BLaER1 treated with 17β-estradiol and CSF1 and Interleukin-3, amounts not matched to agents 10 nM and 100 nM (cell line): ENCODE results near the gene IQCN.
A peak's percentile ranks its signal among the peaks of the same experiment; 100 is the strongest.

Source experiments
- H3K27ac ChIP-seq, 11 experiments: shearing (Covaris generic); formaldehyde crosslinking; 2 replicates each; pipeline ENCODE4 v1.8.1; 2022
- H3K27me3 ChIP-seq, 11 experiments: shearing (Covaris generic); formaldehyde crosslinking; 2 replicates each; pipeline ENCODE4 v1.8.1; 2022
- H3K36me3 ChIP-seq, 11 experiments: shearing (Covaris generic); formaldehyde crosslinking; 2 replicates each; pipeline ENCODE4 v1.8.1; 2022
- H3K4me1 ChIP-seq, 10 experiments: shearing (Covaris generic); formaldehyde crosslinking; 2 replicates each; pipeline ENCODE4 v1.8.1; 2022
- H3K4me2 ChIP-seq, 11 experiments: shearing (Covaris generic); formaldehyde crosslinking; 2 replicates each; pipeline ENCODE4 v1.8.1; 2022
- H3K4me3 ChIP-seq, 10 experiments: shearing (Covaris generic); formaldehyde crosslinking; 2 replicates each; pipeline ENCODE4 v1.8.1; 2022
- H3K9ac ChIP-seq, 11 experiments: shearing (Covaris generic); formaldehyde crosslinking; 2 replicates each; pipeline ENCODE4 v1.8.1; 2022
- H3K9me3 ChIP-seq, 11 experiments: shearing (Covaris generic); formaldehyde crosslinking; replicated peaks in 1 of 11; 2 replicates each; pipeline ENCODE4 v1.8.1; 2022
- H4K20me1 ChIP-seq, 11 experiments: shearing (Covaris generic); formaldehyde crosslinking; 2 replicates each; pipeline ENCODE4 v1.8.1; 2022
- Cebpa-rat ChIP-seq, 11 experiments: shearing (Covaris generic); IDR thresholded peaks; 2 replicates each; pipeline ENCODE4 v1.8.1; 2022

IQCN gene

GRCh38 chr19:18292462-18292809 is 18.2 kb upstream of the IQCN start:
- H4K20me1 ChIP-seq: no peaks in the 10 kb centered on the region
- TF ChIP-seq Cebpa-rat (IDR thresholded peaks at IDR 0.05): 0 out of 22 replicates have a peak, but pooled peaks of 1 of the 11 experiments have one; percentile 38
- peak overlapping the region; percentile 93 to 99 (median 98) for H3K27ac ChIP-seq
- no peaks in the 10 kb centered on the region for H3K27me3 ChIP-seq
- H3K4me3 ChIP-seq: peak overlapping the region; percentile 59 to 82 (median 68)
- H3K36me3 ChIP-seq: no peaks in the 10 kb centered on the region
- peaks cover 47 to 70% (median 59%) of the 10 kb centered on the region in 10 experiments for H3K4me1 ChIP-seq
- no peaks in the 10 kb centered on the region for H3K9me3 ChIP-seq
- H3K4me2 ChIP-seq: peak overlapping the region; percentile 88 to 99 (median 94)
- peak overlapping the region; percentile 81 to 98 (median 92) for H3K9ac ChIP-seq

- Histone ChIP-seq H3K9ac (peak overlapping the region; percentile 81 to 98 (median 92)), H3K27me3 (no peaks in the 10 kb centered on the region), H3K4me2 (peak overlapping the region; percentile 88 to 99 (median 94)), H3K27ac (peak overlapping the region; percentile 93 to 99 (median 98)), H3K36me3 (no peaks in the 10 kb centered on the region), H3K4me3 (peak overlapping the region; percentile 59 to 82 (median 68)), H3K9me3 (no peaks in the 10 kb centered on the region), H4K20me1 (no peaks in the 10 kb centered on the region), H3K4me1 (peaks cover 47 to 72% (median 60%) of the 10 kb centered on the region in 10 experiments)
- TF ChIP-seq Cebpa-rat (IDR thresholded peaks at IDR 0.05): no peak
Observed at GRCh38 chr19:18291590-18292461, 17.6 kb upstream of the IQCN start.

- Histone ChIP-seq H4K20me1 (no peaks in the 10 kb centered on the region), H3K9ac (peak overlapping the region; percentile 81 to 98 (median 92))
Observed at GRCh38 chr19:18291019-18291524, 16.8 kb upstream of the IQCN start.

GRCh38 chr19:18290302-18291018 is 16.2 kb upstream of the IQCN start:
- Histone ChIP-seq H3K9me3 (no peaks in the 10 kb centered on the region), H3K36me3 (no peaks in the 10 kb centered on the region), H3K4me1 (peaks cover 54 to 86% (median 73%) of the 10 kb centered on the region in 10 experiments), H3K4me2 (peak overlapping the region; percentile 88 to 99 (median 94)), H3K4me3 (peak overlapping the region in 1 of 10 experiments; percentile 35; a peak in 4 of 20 replicates), H4K20me1 (no peaks in the 10 kb centered on the region), H3K27ac (peak overlapping the region; percentile 93 to 99 (median 98)), H3K9ac (peak overlapping the region; percentile 81 to 98 (median 92); a peak in 21 of 22 replicates), H3K27me3 (no peaks in the 10 kb centered on the region)
- TF ChIP-seq Cebpa-rat (IDR thresholded peaks at IDR 0.05): no peak

More at GRCh38 chr19:18291019-18291524, 16.8 kb upstream of the IQCN start:
- Histone ChIP-seq H3K9me3 (no peaks in the 10 kb centered on the region), H3K27ac (peak overlapping the region; percentile 93 to 99 (median 98)), H3K4me2 (peak overlapping the region; percentile 88 to 99 (median 94)), H3K36me3 (no peaks in the 10 kb centered on the region), H3K4me3 (peak overlapping the region; percentile 59 to 82 (median 68); a peak in 17 of 20 replicates), H3K27me3 (no peaks in the 10 kb centered on the region), H3K4me1 (peaks cover 52 to 80% (median 68%) of the 10 kb centered on the region in 10 experiments)
- TF ChIP-seq Cebpa-rat (IDR thresholded peaks at IDR 0.05): no peak

GRCh38 chr19:18289471-18290301 is 15.4 kb upstream of the IQCN start:
- peak overlapping the region; percentile 11 to 97 (median 60); a peak in 17 of 22 replicates for H3K9ac ChIP-seq
- no peaks in the 10 kb centered on the region for H3K36me3 ChIP-seq
- H4K20me1 ChIP-seq: no peaks in the 10 kb centered on the region
- TF ChIP-seq Cebpa-rat (IDR thresholded peaks at IDR 0.05): no peak
- no peaks in the 10 kb centered on the region for H3K27me3 ChIP-seq
- H3K4me1 ChIP-seq: peaks cover 62 to 92% (median 80%) of the 10 kb centered on the region in 10 experiments
- no peaks in the 10 kb centered on the region for H3K9me3 ChIP-seq
- H3K4me3 ChIP-seq: peak overlapping the region in 1 of 10 experiments; percentile 35; a peak in 2 of 20 replicates
- peak overlapping the region; percentile 59 to 99 (median 97); a peak in 20 of 22 replicates for H3K27ac ChIP-seq
- H3K4me2 ChIP-seq: peak overlapping the region; percentile 88 to 99 (median 94)

- Histone ChIP-seq H3K9ac (peak overlapping the region in 3 of 11 experiments; percentile 6 to 25 (median 16); a peak in 3 of 22 replicates), H4K20me1 (no peaks in the 10 kb centered on the region), H3K27me3 (no peaks in the 10 kb centered on the region), H3K4me2 (peak overlapping the region in 7 of 11 experiments; percentile 3 to 94 (median 11); a peak in 4 of 22 replicates), H3K9me3 (no peaks in the 10 kb centered on the region), H3K36me3 (no peaks in the 10 kb centered on the region), H3K4me1 (peaks cover 59 to 90% (median 78%) of the 10 kb centered on the region in 10 experiments), H3K27ac (peak overlapping the region in 3 of 11 experiments; percentile 23 to 45 (median 27); a peak in 3 of 22 replicates), H3K4me3 (no peak overlapping the region)
- TF ChIP-seq Cebpa-rat (IDR thresholded peaks at IDR 0.05): no peak
Observed at GRCh38 chr19:18287836-18288772, 13.9 kb upstream of the IQCN start.

GRCh38 chr19:18286973-18287635 is 12.9 kb upstream of the IQCN start:
- peak overlapping the region in 7 of 11 experiments; percentile 16 to 71 (median 28); a peak in 4 of 22 replicates for H3K4me2 ChIP-seq
- H3K27me3 ChIP-seq: no peaks in the 10 kb centered on the region
- H3K36me3 ChIP-seq: no peaks in the 10 kb centered on the region
- no peaks in the 10 kb centered on the region for H4K20me1 ChIP-seq
- H3K9me3 ChIP-seq: no peaks in the 10 kb centered on the region
- peaks cover 66 to 91% (median 79%) of the 10 kb centered on the region in 10 experiments for H3K4me1 ChIP-seq
- peak overlapping the region in 4 of 11 experiments; percentile 6 to 26 (median 20); a peak in 1 of 22 replicates for H3K9ac ChIP-seq
- peak overlapping the region in 3 of 11 experiments; percentile 6 to 45 (median 28); a peak in 2 of 22 replicates for H3K27ac ChIP-seq
- H3K4me3 ChIP-seq: no peak overlapping the region
- no peak for TF ChIP-seq Cebpa-rat (IDR thresholded peaks at IDR 0.05)
